Neural progenitor cell (in vitro differentiated cells): Measurements from ENCODE around the gene EVI2A. TPM values are rescaled to one million over a fixed set of nuclear protein-coding genes. Genes with fewer than 3 reads are reported as not detected.

Experiments used
- DNase-seq: peaks from one replicate; pipeline ENCODE4 v3.0.0-alpha.2; 2016; ENCODE audit warnings: low spot score
- H2AFZ ChIP-seq: fragments of 200-600 bp; sonication (generic); replicated peaks from 2 replicates; pipeline ENCODE4 v1.6.1; 2016; ENCODE audit warnings: antibody characterized with exemption
- H3F3A ChIP-seq: fragments of 200-600 bp; sonication (generic); 2 replicates; pipeline ENCODE4 v1.6.1; 2016; ENCODE audit warnings: antibody characterized with exemption, low read depth
- H3K27ac ChIP-seq: fragments of 200-600 bp; sonication (generic); 2 replicates; pipeline ENCODE4 v1.5.1; 2016; ENCODE audit warnings: mild to moderate bottlenecking
- H3K27me3 ChIP-seq: fragments of 200-600 bp; sonication (generic); 2 replicates; pipeline ENCODE4 v1.6.1; 2016; ENCODE audit warnings: mild to moderate bottlenecking, moderate library complexity
- H3K36me3 ChIP-seq: fragments of 200-600 bp; sonication (generic); 2 replicates; pipeline ENCODE4 v1.5.1; 2016
- H3K4me1 ChIP-seq: fragments of 200-600 bp; sonication (generic); 2 replicates; pipeline ENCODE4 v1.6.1; 2016; ENCODE audit warnings: mixed run types
- H3K4me2 ChIP-seq: fragments of 200-600 bp; sonication (generic); 2 replicates; pipeline ENCODE4 v1.6.1; 2016
- H3K4me3 ChIP-seq: fragments of 200-600 bp; sonication (generic); 2 replicates; pipeline ENCODE4 v1.5.1; 2016
- H3K79me2 ChIP-seq: fragments of 200-600 bp; sonication (generic); 2 replicates; pipeline ENCODE4 v1.6.1; 2016; ENCODE audit warnings: low read depth
- H3K9ac ChIP-seq: fragments of 200-600 bp; sonication (generic); 2 replicates; pipeline ENCODE4 v1.6.1; 2016
- H3K9me3 ChIP-seq: fragments of 200-600 bp; sonication (generic); 2 replicates; pipeline ENCODE4 v1.5.1; 2016; ENCODE audit warnings: low read depth
- H4K20me1 ChIP-seq: fragments of 200-600 bp; sonication (generic); 2 replicates; pipeline ENCODE4 v1.6.1; 2016; ENCODE audit warnings: low read depth
- H3K27ac Mint-ChIP-seq: 3 replicates; pipeline ENCODE4 v1.8.0; 2021; ENCODE audit warnings: mixed read lengths
- H3K27me3 Mint-ChIP-seq: 2 replicates; pipeline ENCODE4 v1.8.0; 2022; ENCODE audit warnings: low read depth, mild to moderate bottlenecking, inconsistent platforms, moderate library complexity, mixed read lengths; ENCODE audit not compliant: insufficient read depth
- H3K36me3 Mint-ChIP-seq: 3 replicates; pipeline ENCODE4 v1.8.0; 2021; ENCODE audit warnings: mixed read lengths
- H3K4me1 Mint-ChIP-seq: 3 replicates; pipeline ENCODE4 v1.8.0; 2021; ENCODE audit warnings: mixed read lengths
- H3K4me3 Mint-ChIP-seq: 3 replicates; pipeline ENCODE4 v1.8.0; 2021; ENCODE audit warnings: mild to moderate bottlenecking, moderate library complexity, mixed read lengths
- H3K9me3 Mint-ChIP-seq: 3 replicates; pipeline ENCODE4 v1.8.0; 2020; ENCODE audit warnings: mixed read lengths
- EZH2 ChIP-seq: fragments of 200-600 bp; sonication (generic); IDR thresholded peaks from 2 replicates; pipeline ENCODE4 v1.6.1; 2017; ENCODE audit warnings: antibody characterized with exemption, mild to moderate bottlenecking, moderate library complexity
- EZH2phosphoT487 ChIP-seq: fragments of 200-600 bp; sonication (generic); IDR thresholded peaks from 2 replicates; pipeline ENCODE4 v1.6.1; 2017; ENCODE audit warnings: antibody characterized with exemption
- total RNA-seq: library from RNA; depleted of rRNA; stranded (reverse); fragments of >200 nt; gene quantifications from 2 replicates; pipeline ENCODE4 v1.2.3, GENCODE V29; 2015; ENCODE audit warnings: low replicate concordance
- TF ChIP-seq, protein P1 (sequence below): fragments of 200-600 bp; sonication (generic); IDR thresholded peaks from 2 replicates; pipeline ENCODE4 v1.5.1; 2017; ENCODE audit warnings: antibody characterized with exemption, mild to moderate bottlenecking

EVI2A gene
- total RNA-seq, 1 donor from 2014 or later: not detected

DNA sequence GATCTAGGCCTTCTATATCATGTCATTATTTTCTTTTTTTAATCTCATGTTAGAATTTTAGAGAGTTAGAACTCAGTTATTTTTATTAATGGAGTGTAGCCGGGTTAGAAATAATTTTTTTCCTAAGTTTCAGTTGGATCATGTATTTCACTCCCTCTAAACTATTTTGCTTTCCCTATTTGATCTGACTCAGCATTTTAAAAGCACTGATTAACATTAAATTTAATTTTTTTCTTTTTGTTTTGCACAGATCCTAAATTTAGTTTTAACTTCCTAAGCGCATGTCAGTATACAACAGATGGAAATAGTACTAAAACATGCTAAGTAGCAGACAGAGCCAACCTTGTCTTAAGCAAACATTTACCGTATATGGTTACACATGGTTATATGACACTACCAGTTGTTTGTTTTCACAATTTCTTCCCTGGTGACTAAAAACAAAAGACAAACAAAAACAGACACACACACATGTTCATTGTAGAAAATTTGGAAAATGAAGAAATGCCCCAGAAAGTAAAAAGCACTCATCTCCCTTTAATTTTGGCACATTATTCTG, 36.5 kb upstream of the EVI2A start:
- Histone ChIP-seq H3K4me3 (no peak overlapping the region), H3K36me3 (peaks cover 9% of the 10 kb centered on the region), H3K27ac (no peak overlapping the region), H3K79me2 (no peaks in the 10 kb centered on the region), H3K27me3 (no peaks in the 10 kb centered on the region), H3K4me2 (no peak overlapping the region), H3K9ac (no peak overlapping the region), H2AFZ (no peak overlapping the region), H4K20me1 (no peaks in the 10 kb centered on the region), H3F3A (no peaks in the 10 kb centered on the region), H3K9me3 (no peaks in the 10 kb centered on the region), H3K4me1 (no peaks in the 10 kb centered on the region)
- Mint-ChIP-seq H3K9me3 (no peaks in the 10 kb centered on the region), H3K27ac (no peak overlapping the region), H3K4me3 (no peak overlapping the region), H3K27me3 (no peaks in the 10 kb centered on the region), H3K36me3 (peaks cover 30% of the 10 kb centered on the region), H3K4me1 (no peaks in the 10 kb centered on the region)
- no peak for DNase-seq
- TF ChIP-seq EZH2phosphoT487 (no peak), EZH2 (no peak)
- TF ChIP-seq, protein P1, sequence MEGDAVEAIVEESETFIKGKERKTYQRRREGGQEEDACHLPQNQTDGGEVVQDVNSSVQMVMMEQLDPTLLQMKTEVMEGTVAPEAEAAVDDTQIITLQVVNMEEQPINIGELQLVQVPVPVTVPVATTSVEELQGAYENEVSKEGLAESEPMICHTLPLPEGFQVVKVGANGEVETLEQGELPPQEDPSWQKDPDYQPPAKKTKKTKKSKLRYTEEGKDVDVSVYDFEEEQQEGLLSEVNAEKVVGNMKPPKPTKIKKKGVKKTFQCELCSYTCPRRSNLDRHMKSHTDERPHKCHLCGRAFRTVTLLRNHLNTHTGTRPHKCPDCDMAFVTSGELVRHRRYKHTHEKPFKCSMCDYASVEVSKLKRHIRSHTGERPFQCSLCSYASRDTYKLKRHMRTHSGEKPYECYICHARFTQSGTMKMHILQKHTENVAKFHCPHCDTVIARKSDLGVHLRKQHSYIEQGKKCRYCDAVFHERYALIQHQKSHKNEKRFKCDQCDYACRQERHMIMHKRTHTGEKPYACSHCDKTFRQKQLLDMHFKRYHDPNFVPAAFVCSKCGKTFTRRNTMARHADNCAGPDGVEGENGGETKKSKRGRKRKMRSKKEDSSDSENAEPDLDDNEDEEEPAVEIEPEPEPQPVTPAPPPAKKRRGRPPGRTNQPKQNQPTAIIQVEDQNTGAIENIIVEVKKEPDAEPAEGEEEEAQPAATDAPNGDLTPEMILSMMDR: no peak

DNA sequence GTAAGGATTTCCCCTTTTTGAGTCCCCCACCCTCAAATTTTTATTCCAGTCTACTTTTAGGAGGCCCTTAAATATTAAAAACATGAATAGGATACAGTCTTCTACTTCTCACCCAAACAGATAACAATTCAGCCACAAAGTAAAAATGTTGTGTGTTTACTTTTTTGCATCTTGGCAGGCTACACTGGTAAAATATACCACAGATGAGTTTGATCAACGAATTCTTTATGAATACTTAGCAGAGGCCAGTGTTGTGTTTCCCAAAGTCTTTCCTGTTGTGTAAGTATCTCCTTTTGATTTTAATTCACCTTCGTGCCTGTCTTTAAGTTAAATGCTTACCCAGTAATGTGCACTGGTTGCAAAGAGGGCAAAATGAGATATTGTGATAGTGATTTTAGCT, 35.7 kb upstream of the EVI2A start:
- no peak for DNase-seq
- Histone ChIP-seq H3K79me2 (no peaks in the 10 kb centered on the region), H3K4me2 (no peak overlapping the region), H3K4me1 (no peaks in the 10 kb centered on the region), H4K20me1 (no peaks in the 10 kb centered on the region), H3K27me3 (no peaks in the 10 kb centered on the region), H2AFZ (no peak overlapping the region), H3K27ac (no peak overlapping the region), H3K9me3 (no peaks in the 10 kb centered on the region), H3F3A (no peaks in the 10 kb centered on the region), H3K9ac (no peak overlapping the region), H3K4me3 (no peak overlapping the region), H3K36me3 (peaks cover 15% of the 10 kb centered on the region)
- no peak for TF ChIP-seq EZH2
- TF ChIP-seq, protein P1: no peak
- TF ChIP-seq EZH2phosphoT487: no peak
- Mint-ChIP-seq H3K27ac (no peak overlapping the region), H3K9me3 (no peaks in the 10 kb centered on the region), H3K27me3 (no peaks in the 10 kb centered on the region), H3K4me1 (no peaks in the 10 kb centered on the region), H3K4me3 (no peak overlapping the region), H3K36me3 (peaks cover 27% of the 10 kb centered on the region)

DNA sequence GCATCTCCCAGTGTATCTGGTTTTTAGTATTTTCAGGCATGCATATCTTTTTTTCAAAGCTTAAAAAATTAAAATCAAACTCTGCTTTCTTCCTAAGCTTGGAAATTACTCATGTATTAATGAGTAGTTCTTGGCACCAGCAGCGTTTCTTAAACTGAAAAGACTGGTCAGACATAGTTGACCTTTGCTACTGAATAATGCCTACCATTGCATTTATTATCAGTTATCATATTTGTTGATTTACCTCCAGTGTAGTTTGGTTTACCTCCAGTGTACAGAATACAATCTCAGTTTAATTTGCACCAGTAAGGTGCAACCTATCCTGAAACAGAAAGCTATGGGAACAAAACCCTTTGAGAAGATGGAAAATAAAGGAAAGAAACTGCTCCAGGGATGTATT, 34.5 kb upstream of the EVI2A start:
- H3K36me3 ChIP-seq: peaks cover 11% of the 10 kb centered on the region
- H3K4me3 Mint-ChIP-seq: no peak overlapping the region
- TF ChIP-seq EZH2: no peak
- no peak for TF ChIP-seq EZH2phosphoT487
- TF ChIP-seq, protein P1: no peak

More for the DNA sequence above, 34.5 kb upstream of the EVI2A start:
- Mint-ChIP-seq H3K27me3 (no peaks in the 10 kb centered on the region), H3K36me3 (peaks cover 24% of the 10 kb centered on the region), H3K9me3 (no peaks in the 10 kb centered on the region), H3K4me1 (no peaks in the 10 kb centered on the region), H3K27ac (no peak overlapping the region)
- H3K9ac ChIP-seq: no peak overlapping the region
- H3K4me1 ChIP-seq: no peaks in the 10 kb centered on the region
- no peak overlapping the region for H3K4me2 ChIP-seq
- H3K27ac ChIP-seq: no peak overlapping the region
- no peaks in the 10 kb centered on the region for H3F3A ChIP-seq
- no peak for DNase-seq
- H3K27me3 ChIP-seq: no peaks in the 10 kb centered on the region
- H4K20me1 ChIP-seq: no peaks in the 10 kb centered on the region
- no peak overlapping the region for H3K4me3 ChIP-seq
- H3K79me2 ChIP-seq: no peaks in the 10 kb centered on the region
- H2AFZ ChIP-seq: no peak overlapping the region
- no peaks in the 10 kb centered on the region for H3K9me3 ChIP-seq
